ENCODE results near the gene ACTG1. TPM values are rescaled to one million over a fixed set of nuclear protein-coding genes. Genes with fewer than 3 reads are reported as not detected.

The ACTG1 gene
- total RNA-seq, 1 donor from 2014 or later = 4,575 TPM

- H3K27ac Mint-ChIP-seq (ENCODE audit: unreplicated experiment) = no peak overlapping the region
- H3K4me3 Mint-ChIP-seq (ENCODE audit: unreplicated experiment) = no peak overlapping the region
- H3K27me3 Mint-ChIP-seq (ENCODE audit: low read depth) = no peaks in the 10 kb centered on the region
- H3K9me3 Mint-ChIP-seq (ENCODE audit: low read depth) = no peaks in the 10 kb centered on the region
- H3K36me3 Mint-ChIP-seq (ENCODE audit: low read depth) = peaks cover 9% of the 10 kb centered on the region
- DNase-seq (ENCODE audit: low spot score) = no peak
- TF ChIP-seq CTCF (IDR thresholded peaks at IDR 0.05) = no peak
- H3K4me1 Mint-ChIP-seq (ENCODE audit: low read depth) = peaks cover 4% of the 10 kb centered on the region
Measured at GRCh38 chr17:81465910-81466309, 46.7 kb downstream of the ACTG1 start.

- no peak overlapping the region for H3K27ac Mint-ChIP-seq (ENCODE audit: unreplicated experiment)
Measured at GRCh38 chr17:81464586-81464985, 48.0 kb downstream of the ACTG1 start.

GRCh38 chr17:81463506-81463905, 49.1 kb downstream of the ACTG1 start:
- no peaks in the 10 kb centered on the region for H3K4me1 Mint-ChIP-seq (ENCODE audit: low read depth)
- no peak for DNase-seq (ENCODE audit: low spot score)
- no peaks in the 10 kb centered on the region for H3K9me3 Mint-ChIP-seq (ENCODE audit: low read depth)
- no peak overlapping the region for H3K27ac Mint-ChIP-seq (ENCODE audit: unreplicated experiment)
- H3K27me3 Mint-ChIP-seq (ENCODE audit: low read depth) = no peaks in the 10 kb centered on the region
- H3K4me3 Mint-ChIP-seq (ENCODE audit: unreplicated experiment) = no peak overlapping the region
- no peak for TF ChIP-seq CTCF (IDR thresholded peaks at IDR 0.05)
- H3K36me3 Mint-ChIP-seq (ENCODE audit: low read depth) = peaks cover 9% of the 10 kb centered on the region

More at GRCh38 chr17:81464586-81464985, 48.0 kb downstream of the ACTG1 start:
- Mint-ChIP-seq H3K4me1 (ENCODE audit: low read depth) (no peaks in the 10 kb centered on the region), H3K27me3 (ENCODE audit: low read depth) (no peaks in the 10 kb centered on the region), H3K36me3 (ENCODE audit: low read depth) (peaks cover 9% of the 10 kb centered on the region), H3K4me3 (ENCODE audit: unreplicated experiment) (no peak overlapping the region), H3K9me3 (ENCODE audit: low read depth) (no peaks in the 10 kb centered on the region)
- TF ChIP-seq CTCF (IDR thresholded peaks at IDR 0.05) = no peak
- no peak for DNase-seq (ENCODE audit: low spot score)

- Mint-ChIP-seq H3K27me3 (ENCODE audit: low read depth) (no peaks in the 10 kb centered on the region), H3K9me3 (ENCODE audit: low read depth) (no peaks in the 10 kb centered on the region), H3K4me1 (ENCODE audit: low read depth) (no peaks in the 10 kb centered on the region), H3K4me3 (ENCODE audit: unreplicated experiment) (no peak overlapping the region), H3K27ac (ENCODE audit: unreplicated experiment) (no peak overlapping the region), H3K36me3 (ENCODE audit: low read depth) (peaks cover 9% of the 10 kb centered on the region)
- no peak for TF ChIP-seq CTCF (IDR thresholded peaks at IDR 0.05)
- DNase-seq (ENCODE audit: low spot score) = no peak
Measured at GRCh38 chr17:81462506-81463125, 50.0 kb downstream of the ACTG1 start.

- H3K4me1 Mint-ChIP-seq (ENCODE audit: low read depth) = no peaks in the 10 kb centered on the region
- H3K36me3 Mint-ChIP-seq (ENCODE audit: low read depth) = peaks cover 9% of the 10 kb centered on the region
- H3K27ac Mint-ChIP-seq (ENCODE audit: unreplicated experiment) = no peak overlapping the region
- TF ChIP-seq CTCF (IDR thresholded peaks at IDR 0.05) = no peak
- H3K4me3 Mint-ChIP-seq (ENCODE audit: unreplicated experiment) = no peak overlapping the region
- no peaks in the 10 kb centered on the region for H3K27me3 Mint-ChIP-seq (ENCODE audit: low read depth)
- H3K9me3 Mint-ChIP-seq (ENCODE audit: low read depth) = no peaks in the 10 kb centered on the region
- DNase-seq (ENCODE audit: low spot score) = no peak
Measured at GRCh38 chr17:81461607-81462500, 50.7 kb downstream of the ACTG1 start.

All from chondrocyte (in vitro differentiated cells).